Caco-2 (cell line): ENCODE data around the gene CTAGE1. TPM values are rescaled to one million over a fixed set of nuclear protein-coding genes. Genes with fewer than 3 reads are reported as not detected.

Experiments
- BruUV-seq: library from RNA; stranded (reverse); fragments of 400-500 nt; replicated peaks from 2 replicates; lab custom pipeline; 2021; lab: Mats Ljungman, UMichigan
- CTCF ChIA-PET: fragments of 300-600 bp; sonication (Branson Sonifier 250); formaldehyde crosslinking; loops from one replicate; lab custom pipeline; 2022; ENCODE audit warnings: antibody characterized with exemption; lab: Charles Lee
- POLR2A ChIA-PET: fragments of 300-600 bp; sonication (Branson Sonifier 250); formaldehyde crosslinking; loops from one replicate; lab custom pipeline; 2022; ENCODE audit warnings: antibody characterized with exemption; lab: Charles Lee
- DNase-seq, 2 experiments: peaks; one replicate each; pipeline versions ENCODE4 v3.0.0 to v3.0.0-alpha.2; 2020 to 2022
- H3K27me3 ChIP-seq: replicated peaks from 2 replicates; pipeline ENCODE4 v1.6.0; 2011; ENCODE audit warnings: low read length; ENCODE audit not compliant: control insufficient read depth, insufficient read depth
- H3K36me3 ChIP-seq: 2 replicates; pipeline ENCODE4 v1.5.1; 2011; ENCODE audit warnings: low read length; ENCODE audit not compliant: control insufficient read depth, insufficient read depth
- H3K4me1 ChIP-seq: fragments of 250-450 bp; sonication (Bioruptor Pico); 2 replicates; pipeline ENCODE4 v1.5.1; 2020; ENCODE audit warnings: mild to moderate bottlenecking
- H3K4me3 ChIP-seq: 2 replicates; pipeline ENCODE4 v1.5.1; 2011; ENCODE audit warnings: low read depth, mild to moderate bottlenecking, control low read depth, low read length
- H3K9me3 ChIP-seq: fragments of 250-450 bp; sonication (Bioruptor Pico); 2 replicates; pipeline ENCODE4 v1.5.1; 2020; ENCODE audit warnings: mild to moderate bottlenecking, moderate library complexity
- H3K27ac Mint-ChIP-seq: one replicate; pipeline ENCODE4 v1.8.0; 2022; ENCODE audit warnings: mixed read lengths; ENCODE audit not compliant: unreplicated experiment
- H3K27me3 Mint-ChIP-seq: one replicate; pipeline ENCODE4 v1.8.0; 2022; ENCODE audit warnings: mixed read lengths; ENCODE audit not compliant: insufficient read depth, unreplicated experiment
- H3K36me3 Mint-ChIP-seq: one replicate; pipeline ENCODE4 v1.8.0; 2022; ENCODE audit warnings: mild to moderate bottlenecking, mixed read lengths; ENCODE audit not compliant: insufficient read depth, unreplicated experiment
- H3K4me1 Mint-ChIP-seq: one replicate; pipeline ENCODE4 v1.8.0; 2022; ENCODE audit warnings: low read depth, mixed read lengths; ENCODE audit not compliant: unreplicated experiment
- H3K4me3 Mint-ChIP-seq: one replicate; pipeline ENCODE4 v1.8.0; 2022; ENCODE audit warnings: mild to moderate bottlenecking, moderate library complexity, mixed read lengths; ENCODE audit not compliant: unreplicated experiment
- H3K9me3 Mint-ChIP-seq: one replicate; pipeline ENCODE4 v1.8.0; 2022; ENCODE audit warnings: mixed read lengths; ENCODE audit not compliant: unreplicated experiment
- intact Hi-C: fragments of 100-400 bp; cut with micrococcal nuclease; formaldehyde crosslinking; loops from one replicate; pipeline ENCODE4 v1.10.0; 2022; ENCODE audit not compliant: unreplicated experiment
- total RNA-seq: library from RNA; stranded (reverse); gene quantifications from 2 replicates; pipeline ENCODE4 v1.2.3, GENCODE V29; 2022
- TF ChIP-seq, protein P1 (sequence below), 2 experiments: fragments of 200-600 bp in 1 of 2; IDR thresholded peaks; 1 replicate in 1 of 2; 2 replicates in 1 of 2; pipeline versions ENCODE4 v1.5.1 to v1.8.0; 2011 to 2022; ENCODE audit warnings: antibody characterized with exemption in 1 of 2, control low read depth in 1 of 2, inconsistent platforms in 1 of 2, low read depth in 1 of 2, low read length in 1 of 2, mild to moderate bottlenecking in 1 of 2, moderate library complexity in 1 of 2; ENCODE audit not compliant: insufficient read depth in 1 of 2, severe bottlenecking in 1 of 2, unreplicated experiment in 1 of 2

The CTAGE1 gene
- total RNA-seq, 1 experiment from 2014 or later, result not detected

DNA sequence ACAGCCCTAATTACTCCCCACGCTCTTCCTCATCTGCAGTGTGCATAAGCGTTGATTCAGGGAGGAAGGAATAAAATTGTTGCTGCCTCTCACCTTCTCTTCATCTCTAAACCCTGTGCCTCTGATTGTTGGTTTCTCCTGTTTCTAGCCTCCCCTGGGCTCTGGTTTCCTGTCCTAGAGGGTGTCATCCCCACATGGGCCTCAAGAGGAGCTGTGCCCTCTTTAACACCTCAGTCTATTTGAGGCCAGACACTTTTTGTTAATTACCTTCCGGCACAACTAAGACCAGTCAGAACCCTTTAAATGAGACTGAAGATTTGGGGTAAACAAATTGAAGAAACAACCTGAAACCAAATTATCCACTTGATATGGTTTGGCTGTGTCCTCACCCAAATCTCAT is 9.7 kb downstream of the CTAGE1 start:
- Histone ChIP-seq H3K36me3 (no peaks in the 10 kb centered on the region), H3K27me3 (no peaks in the 10 kb centered on the region), H3K4me3 (no peak overlapping the region), H3K9me3 (peaks cover 18% of the 10 kb centered on the region; the same call in 1 of the 2 replicates), H3K4me1 (no peaks in the 10 kb centered on the region)
- Mint-ChIP-seq H3K27me3 (no peaks in the 10 kb centered on the region), H3K36me3 (no peaks in the 10 kb centered on the region), H3K4me1 (no peaks in the 10 kb centered on the region), H3K27ac (no peak overlapping the region), H3K4me3 (no peak overlapping the region), H3K9me3 (peaks cover 21% of the 10 kb centered on the region)
- BruUV-seq, result no TSS peak
- intact Hi-C loops, result no loop called here
- DNase-seq, result no peak
- POLR2A ChIA-PET, result no interaction called here
- TF ChIP-seq, protein P1, sequence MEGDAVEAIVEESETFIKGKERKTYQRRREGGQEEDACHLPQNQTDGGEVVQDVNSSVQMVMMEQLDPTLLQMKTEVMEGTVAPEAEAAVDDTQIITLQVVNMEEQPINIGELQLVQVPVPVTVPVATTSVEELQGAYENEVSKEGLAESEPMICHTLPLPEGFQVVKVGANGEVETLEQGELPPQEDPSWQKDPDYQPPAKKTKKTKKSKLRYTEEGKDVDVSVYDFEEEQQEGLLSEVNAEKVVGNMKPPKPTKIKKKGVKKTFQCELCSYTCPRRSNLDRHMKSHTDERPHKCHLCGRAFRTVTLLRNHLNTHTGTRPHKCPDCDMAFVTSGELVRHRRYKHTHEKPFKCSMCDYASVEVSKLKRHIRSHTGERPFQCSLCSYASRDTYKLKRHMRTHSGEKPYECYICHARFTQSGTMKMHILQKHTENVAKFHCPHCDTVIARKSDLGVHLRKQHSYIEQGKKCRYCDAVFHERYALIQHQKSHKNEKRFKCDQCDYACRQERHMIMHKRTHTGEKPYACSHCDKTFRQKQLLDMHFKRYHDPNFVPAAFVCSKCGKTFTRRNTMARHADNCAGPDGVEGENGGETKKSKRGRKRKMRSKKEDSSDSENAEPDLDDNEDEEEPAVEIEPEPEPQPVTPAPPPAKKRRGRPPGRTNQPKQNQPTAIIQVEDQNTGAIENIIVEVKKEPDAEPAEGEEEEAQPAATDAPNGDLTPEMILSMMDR (IDR thresholded peaks at IDR 0.05; ENCODE audit: insufficient read depth in 1 of 2, low read depth in 1 of 2, low read length in 1 of 2, severe bottlenecking in 1 of 2, unreplicated experiment in 1 of 2), result peak in 1 of 2 experiments; percentile 4
- CTCF ChIA-PET, result interaction anchor here (0.5 kb wide), 1 partner anchor 157 kb away, joined by 5 read pairs; no protein-coding TSS in a partner anchor

DNA sequence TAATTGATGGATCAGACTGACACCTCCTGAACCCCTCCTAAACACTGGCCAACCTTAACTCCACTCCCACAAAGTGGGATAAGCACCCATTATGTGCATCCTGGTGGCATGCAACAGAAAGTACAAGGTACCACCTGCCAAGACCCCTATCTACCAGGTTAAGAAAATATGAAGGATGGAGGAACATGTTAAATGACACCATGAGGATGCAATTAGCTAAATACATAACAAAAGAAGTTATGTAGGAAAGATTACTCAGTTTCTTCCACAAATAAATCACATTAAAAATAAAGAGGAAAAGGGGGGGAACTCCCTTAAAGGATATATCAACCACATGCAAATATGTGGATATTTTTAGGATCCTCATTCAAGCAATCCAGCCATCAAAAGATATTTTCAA is 12.6 kb downstream of the CTAGE1 start:
- TF ChIP-seq, protein P1 (IDR thresholded peaks at IDR 0.05; ENCODE audit: insufficient read depth in 1 of 2, low read depth in 1 of 2, low read length in 1 of 2, severe bottlenecking in 1 of 2, unreplicated experiment in 1 of 2), result no peak
- Mint-ChIP-seq H3K4me1 (no peaks in the 10 kb centered on the region), H3K9me3 (peaks cover 21% of the 10 kb centered on the region), H3K27ac (no peak overlapping the region), H3K4me3 (no peak overlapping the region), H3K36me3 (no peaks in the 10 kb centered on the region), H3K27me3 (no peaks in the 10 kb centered on the region)
- H3K4me1 ChIP-seq, result no peaks in the 10 kb centered on the region
- CTCF ChIA-PET, result no interaction called here
- intact Hi-C loops, result no loop called here
- H3K36me3 ChIP-seq, result no peaks in the 10 kb centered on the region
- no peaks in the 10 kb centered on the region for H3K27me3 ChIP-seq
- DNase-seq, result no peak
- H3K9me3 ChIP-seq, result peaks cover 16% of the 10 kb centered on the region; the same call in 1 of the 2 replicates
- no peak overlapping the region for H3K4me3 ChIP-seq
- POLR2A ChIA-PET, result no interaction called here
- no TSS peak for BruUV-seq

DNA sequence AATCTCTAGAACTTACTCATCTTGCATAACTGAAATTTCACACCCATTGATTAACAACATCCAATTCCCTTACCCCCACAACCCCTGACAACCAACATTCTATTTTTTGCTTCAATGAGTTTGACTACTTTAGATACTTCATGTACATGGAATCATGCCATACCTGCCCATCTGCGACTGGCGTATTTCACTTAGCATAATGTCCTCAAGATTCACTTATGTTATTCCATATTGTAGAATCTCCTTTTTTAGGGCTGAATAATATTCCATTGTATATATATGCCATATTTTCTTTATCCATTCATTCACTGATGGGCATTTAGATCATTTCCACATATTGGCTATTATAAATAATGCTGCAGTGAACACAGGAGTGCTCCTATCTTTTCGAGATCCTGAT is 13.8 kb downstream of the CTAGE1 start:
- no peak overlapping the region for H3K27ac Mint-ChIP-seq
- Histone ChIP-seq H3K27me3 (no peaks in the 10 kb centered on the region), H3K9me3 (peaks cover 14% of the 10 kb centered on the region; the same call in 1 of the 2 replicates), H3K4me3 (no peak overlapping the region), H3K4me1 (no peaks in the 10 kb centered on the region), H3K36me3 (no peaks in the 10 kb centered on the region)
- no peak for DNase-seq
- CTCF ChIA-PET, result no interaction called here
- POLR2A ChIA-PET, result no interaction called here
- BruUV-seq, result no TSS peak
- TF ChIP-seq, protein P1 (IDR thresholded peaks at IDR 0.05; ENCODE audit: insufficient read depth in 1 of 2, low read depth in 1 of 2, low read length in 1 of 2, severe bottlenecking in 1 of 2, unreplicated experiment in 1 of 2), result no peak
- no peaks in the 10 kb centered on the region for H3K36me3 Mint-ChIP-seq
- no peaks in the 10 kb centered on the region for H3K27me3 Mint-ChIP-seq
- peaks cover 14% of the 10 kb centered on the region for H3K9me3 Mint-ChIP-seq
- no peaks in the 10 kb centered on the region for H3K4me1 Mint-ChIP-seq
- H3K4me3 Mint-ChIP-seq, result no peak overlapping the region
- intact Hi-C loops, result no loop called here
